Smooth muscle cell (in vitro differentiated cells): Measurements from ENCODE around the gene USP43. TPM values are rescaled to one million over a fixed set of nuclear protein-coding genes. Genes with fewer than 3 reads are reported as not detected.

ENCODE experiments used
- DNase-seq: peaks from one replicate; lab custom pipeline; 2025; ENCODE audit not compliant: unreplicated experiment; lab: John Stamatoyannopoulos, UW
- H2AFZ ChIP-seq: fragments of 200-600 bp; sonication (generic); 2 replicates; pipeline ENCODE4 v1.6.0; 2016; ENCODE audit warnings: antibody characterized with exemption, low read depth, mild to moderate bottlenecking
- H3F3A ChIP-seq: fragments of 200-600 bp; sonication (generic); 2 replicates; pipeline ENCODE4 v1.6.0; 2017; ENCODE audit warnings: antibody characterized with exemption, low read depth
- H3K27ac ChIP-seq: fragments of 200-600 bp; sonication (generic); 2 replicates; pipeline ENCODE4 v1.5.1; 2016; ENCODE audit warnings: low read depth, mild to moderate bottlenecking
- H3K27me3 ChIP-seq: fragments of 200-600 bp; sonication (generic); 2 replicates; pipeline ENCODE4 v1.6.1; 2016; ENCODE audit warnings: low read depth, mild to moderate bottlenecking
- H3K36me3 ChIP-seq: fragments of 200-600 bp; sonication (generic); 2 replicates; pipeline ENCODE4 v1.5.1; 2016; ENCODE audit warnings: low read depth
- H3K4me1 ChIP-seq: fragments of 200-600 bp; sonication (generic); 2 replicates; pipeline ENCODE4 v1.5.1; 2016; ENCODE audit warnings: low read depth
- H3K4me2 ChIP-seq: fragments of 200-600 bp; sonication (generic); 2 replicates; pipeline ENCODE4 v1.6.0; 2016; ENCODE audit warnings: mild to moderate bottlenecking
- H3K4me3 ChIP-seq: fragments of 200-600 bp; sonication (generic); 2 replicates; pipeline ENCODE4 v1.5.1; 2016; ENCODE audit warnings: mild to moderate bottlenecking
- H3K79me2 ChIP-seq: fragments of 200-600 bp; sonication (generic); 2 replicates; pipeline ENCODE4 v1.6.0; 2016; ENCODE audit warnings: low read depth, mild to moderate bottlenecking
- H3K9ac ChIP-seq: fragments of 200-600 bp; sonication (generic); 2 replicates; pipeline ENCODE4 v1.6.0; 2016; ENCODE audit warnings: low read depth
- H3K9me3 ChIP-seq: fragments of 200-600 bp; sonication (generic); replicated peaks from 2 replicates; pipeline ENCODE4 v1.5.1; 2016; ENCODE audit warnings: low read depth
- H4K20me1 ChIP-seq: fragments of 200-600 bp; sonication (generic); 2 replicates; pipeline ENCODE4 v1.6.0; 2016; ENCODE audit warnings: low read depth
- CTCF ChIP-seq: fragments of 200-600 bp; sonication (generic); IDR thresholded peaks from 2 replicates; pipeline ENCODE4 v1.5.1; 2017; ENCODE audit warnings: borderline replicate concordance, mild to moderate bottlenecking, antibody characterized with exemption; ENCODE audit not compliant: insufficient read depth, poor library complexity, severe bottlenecking
- WGBS: methylation state at CpG from one replicate; pipeline ENCODE4 v1.1.7; 2016; ENCODE audit warnings: low lambda C conversion rate; 5-methylcytosine and 5-hydroxymethylcytosine counted together
- polyA plus RNA-seq: library from polyadenylated mRNA; unstranded; fragments of >200 nt; fragmentation: Nextera tagmentation; extraction: Ambion mirVana; gene quantifications from 2 replicates; pipeline ENCODE4 v1.2.1, GENCODE V29; 2016
- total RNA-seq: library from RNA; depleted of rRNA; stranded (reverse); fragments of >200 nt; gene quantifications from 2 replicates; pipeline ENCODE4 v1.2.3, GENCODE V29; 2014

Gene USP43
- total and polyA plus RNA-seq, 2 experiments from 2014 or later = 2.0 to 2.7 TPM

- H3F3A ChIP-seq = no peaks in the 10 kb centered on the region
- H2AFZ ChIP-seq = no peak overlapping the region
- H3K79me2 ChIP-seq = no peaks in the 10 kb centered on the region
- peaks cover 7% of the 10 kb centered on the region for H3K4me1 ChIP-seq
- 83% methylated on average over 11 of the region's 12 CpGs for WGBS
- no peak overlapping the region for H3K4me2 ChIP-seq
- H3K27ac ChIP-seq = no peak overlapping the region
- H3K9ac ChIP-seq = no peak overlapping the region
- H3K36me3 ChIP-seq = no peaks in the 10 kb centered on the region
- TF ChIP-seq CTCF = no peak
- DNase-seq = no peak
- H3K27me3 ChIP-seq = no peaks in the 10 kb centered on the region
- H4K20me1 ChIP-seq = no peaks in the 10 kb centered on the region
- no peak overlapping the region for H3K4me3 ChIP-seq
- no peaks in the 10 kb centered on the region for H3K9me3 ChIP-seq
These were observed 83.2 kb downstream of the USP43 start for GRCh38 chr17:9728564-9728963.

- Histone ChIP-seq H3K79me2 (no peaks in the 10 kb centered on the region), H3K4me2 (no peak overlapping the region), H4K20me1 (no peaks in the 10 kb centered on the region), H3K4me1 (peaks cover 7% of the 10 kb centered on the region), H3K4me3 (no peak overlapping the region), H2AFZ (no peak overlapping the region), H3K27me3 (no peaks in the 10 kb centered on the region), H3F3A (no peaks in the 10 kb centered on the region), H3K36me3 (no peaks in the 10 kb centered on the region), H3K27ac (peak overlapping the region; percentile 36), H3K9me3 (no peaks in the 10 kb centered on the region), H3K9ac (no peak overlapping the region)
- 25% methylated on average over 2 of the region's 2 CpGs for WGBS
- TF ChIP-seq CTCF = peak; percentile 98
- DNase-seq = no peak
These were observed 83.8 kb downstream of the USP43 start for GRCh38 chr17:9729034-9729650.

GRCh38 chr17:9729735-9730420 is 84.6 kb downstream of the USP43 start:
- Histone ChIP-seq H2AFZ (no peak overlapping the region), H3K4me1 (peaks cover 7% of the 10 kb centered on the region)
- peak; percentile 5 for TF ChIP-seq CTCF

More at GRCh38 chr17:9729735-9730420, 84.6 kb downstream of the USP43 start:
- no peaks in the 10 kb centered on the region for H3F3A ChIP-seq
- no peaks in the 10 kb centered on the region for H4K20me1 ChIP-seq
- H3K9ac ChIP-seq = no peak overlapping the region
- no peak for DNase-seq
- H3K4me3 ChIP-seq = no peak overlapping the region
- no peaks in the 10 kb centered on the region for H3K36me3 ChIP-seq
- 78% methylated on average over 11 of the region's 11 CpGs for WGBS
- H3K4me2 ChIP-seq = no peak overlapping the region
- H3K27ac ChIP-seq = peak overlapping the region; percentile 36
- no peaks in the 10 kb centered on the region for H3K79me2 ChIP-seq
- H3K27me3 ChIP-seq = no peaks in the 10 kb centered on the region
- no peaks in the 10 kb centered on the region for H3K9me3 ChIP-seq
